GM23248 (cell line): ENCODE results near the gene LRP6. TPM values are rescaled to one million over a fixed set of nuclear protein-coding genes. Genes with fewer than 3 reads are reported as not detected.
A peak's percentile ranks its signal among the peaks of the same experiment; 100 is the strongest.

Source experiments
- DNase-seq: peaks from one replicate; pipeline ENCODE4 v3.0.0-alpha.2; 2015
- H2AFZ ChIP-seq: fragments of 200-600 bp; sonication (generic); 2 replicates; pipeline ENCODE4 v1.6.1; 2016; ENCODE audit warnings: antibody characterized with exemption
- H3F3A ChIP-seq: fragments of 200-600 bp; sonication (generic); 2 replicates; pipeline ENCODE4 v1.6.1; 2016; ENCODE audit warnings: mild to moderate bottlenecking, antibody characterized with exemption, mixed run types; ENCODE audit not compliant: insufficient read depth
- H3K27ac ChIP-seq: fragments of 200-600 bp; sonication (generic); 2 replicates; pipeline ENCODE4 v1.5.1; 2016; ENCODE audit warnings: mild to moderate bottlenecking
- H3K27me3 ChIP-seq: fragments of 200-600 bp; sonication (generic); replicated peaks from 2 replicates; pipeline ENCODE4 v1.6.1; 2016; ENCODE audit warnings: mild to moderate bottlenecking; ENCODE audit not compliant: insufficient read depth
- H3K36me3 ChIP-seq: fragments of 200-600 bp; sonication (generic); 2 replicates; pipeline ENCODE4 v1.6.1; 2016; ENCODE audit warnings: low read depth, mild to moderate bottlenecking
- H3K4me1 ChIP-seq: fragments of 200-600 bp; sonication (generic); 2 replicates; pipeline ENCODE4 v1.6.1; 2016; ENCODE audit warnings: mild to moderate bottlenecking; ENCODE audit not compliant: insufficient read depth
- H3K4me2 ChIP-seq: fragments of 200-600 bp; sonication (generic); one replicate; pipeline ENCODE4 v1.6.1; 2016; ENCODE audit warnings: mild to moderate bottlenecking; ENCODE audit not compliant: unreplicated experiment
- H3K4me3 ChIP-seq: fragments of 200-600 bp; sonication (generic); 2 replicates; pipeline ENCODE4 v1.5.1; 2016; ENCODE audit warnings: mild to moderate bottlenecking
- H3K79me2 ChIP-seq: fragments of 200-600 bp; sonication (generic); 2 replicates; pipeline ENCODE4 v1.6.1; 2016; ENCODE audit warnings: mild to moderate bottlenecking; ENCODE audit not compliant: insufficient read depth
- H3K9ac ChIP-seq: fragments of 200-600 bp; sonication (generic); 2 replicates; pipeline ENCODE4 v1.6.1; 2016; ENCODE audit warnings: mild to moderate bottlenecking
- H3K9me2 ChIP-seq: fragments of 200-600 bp; sonication (generic); 2 replicates; pipeline ENCODE4 v1.6.1; 2016; ENCODE audit warnings: mixed run types, mild to moderate bottlenecking, moderate library complexity; ENCODE audit not compliant: insufficient read depth
- H3K9me3 ChIP-seq: fragments of 200-600 bp; sonication (generic); one replicate; pipeline ENCODE4 v1.6.1; 2017; ENCODE audit warnings: low read depth
- H4K20me1 ChIP-seq: fragments of 200-600 bp; sonication (generic); 2 replicates; pipeline ENCODE4 v1.6.0; 2016; ENCODE audit not compliant: insufficient read depth
- EZH2 ChIP-seq: fragments of 200-600 bp; sonication (generic); IDR thresholded peaks from 2 replicates; pipeline ENCODE4 v1.6.1; 2018; ENCODE audit warnings: antibody characterized with exemption, mild to moderate bottlenecking; ENCODE audit not compliant: insufficient read depth, poor library complexity, severe bottlenecking
- EZH2phosphoT487 ChIP-seq: fragments of 200-600 bp; sonication (generic); IDR thresholded peaks from 2 replicates; pipeline ENCODE4 v1.6.1; 2018; ENCODE audit warnings: antibody characterized with exemption, moderate library complexity, mild to moderate bottlenecking, low read depth; ENCODE audit not compliant: insufficient read depth
- WGBS, 2 experiments: methylation state at CpG; one replicate each; pipeline ENCODE4 v1.1.6; 2015 to 2017; ENCODE audit warnings: low lambda C conversion rate in 2 of 2, low coverage in 1 of 2; ENCODE audit errors: missing lambda C conversion rate in 2 of 2; 5-methylcytosine and 5-hydroxymethylcytosine counted together
- in situ Hi-C: fragments of 300-500 bp; cut with MboI; formaldehyde crosslinking; loops from 2 replicates; pipeline ENCODE4 v1.15.0; 2020
- polyA plus RNA-seq: library from polyadenylated mRNA; unstranded; fragments of >200 nt; fragmentation: Nextera tagmentation; extraction: Ambion mirVana; gene quantifications from 2 replicates; pipeline ENCODE4 v1.2.1, GENCODE V29; 2016
- total RNA-seq: library from RNA; depleted of rRNA; stranded (reverse); fragments of >200 nt; shearing (Covaris generic); gene quantifications from 2 replicates; pipeline ENCODE4 v1.2.3, GENCODE V29; 2014

The LRP6 gene
- total and polyA plus RNA-seq, 2 experiments from 2014 or later, result 10.3 to 20.1 TPM

DNA sequence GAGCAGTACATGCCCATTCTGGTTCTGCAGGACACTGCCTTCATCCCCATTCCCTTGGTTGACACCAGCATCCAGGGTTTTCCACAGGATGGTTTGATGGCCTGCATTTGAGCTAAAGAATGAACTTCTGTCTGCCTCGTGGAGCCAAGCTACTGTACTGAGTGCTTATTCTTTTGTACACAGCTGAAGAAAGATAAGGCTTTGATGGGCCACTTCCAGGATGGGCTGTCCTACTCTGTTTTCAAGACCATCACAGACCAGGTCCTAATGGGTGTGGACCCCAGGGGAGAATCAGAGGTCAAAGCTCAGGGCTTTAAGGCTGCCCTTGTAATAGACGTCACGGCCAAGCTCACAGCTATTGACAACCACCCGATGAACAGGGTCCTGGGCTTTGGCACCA lies 172.4 kb downstream of the LRP6 start:
- H3K9ac ChIP-seq, result no peak overlapping the region
- H3K9me2 ChIP-seq, result no peaks in the 10 kb centered on the region
- no peaks in the 10 kb centered on the region for H3K79me2 ChIP-seq
- no peak overlapping the region for H2AFZ ChIP-seq
- no peaks in the 10 kb centered on the region for H3K9me3 ChIP-seq
- WGBS, 2 experiments, result 94 to 95% methylated on average over 4 of the region's 4 CpGs
- H3K4me2 ChIP-seq, result no peak overlapping the region
- no peaks in the 10 kb centered on the region for H4K20me1 ChIP-seq
- DNase-seq, result no peak
- H3K27ac ChIP-seq, result no peak overlapping the region
- H3K36me3 ChIP-seq, result 0 out of 2 replicates have a peak, but pooled peaks cover 4% of the 10 kb centered on the region
- H3K4me1 ChIP-seq, result peaks cover 13% of the 10 kb centered on the region
- in situ Hi-C loops, result loop anchor here (25.0 kb wide), 1 partner anchor 618 kb away; the partner anchor contains the start of gene CDKN1B
- TF ChIP-seq EZH2, result no peak
- no peak for TF ChIP-seq EZH2phosphoT487
- peaks cover 8% of the 10 kb centered on the region for H3F3A ChIP-seq
- no peak overlapping the region for H3K4me3 ChIP-seq
- H3K27me3 ChIP-seq, result no peaks in the 10 kb centered on the region

DNA sequence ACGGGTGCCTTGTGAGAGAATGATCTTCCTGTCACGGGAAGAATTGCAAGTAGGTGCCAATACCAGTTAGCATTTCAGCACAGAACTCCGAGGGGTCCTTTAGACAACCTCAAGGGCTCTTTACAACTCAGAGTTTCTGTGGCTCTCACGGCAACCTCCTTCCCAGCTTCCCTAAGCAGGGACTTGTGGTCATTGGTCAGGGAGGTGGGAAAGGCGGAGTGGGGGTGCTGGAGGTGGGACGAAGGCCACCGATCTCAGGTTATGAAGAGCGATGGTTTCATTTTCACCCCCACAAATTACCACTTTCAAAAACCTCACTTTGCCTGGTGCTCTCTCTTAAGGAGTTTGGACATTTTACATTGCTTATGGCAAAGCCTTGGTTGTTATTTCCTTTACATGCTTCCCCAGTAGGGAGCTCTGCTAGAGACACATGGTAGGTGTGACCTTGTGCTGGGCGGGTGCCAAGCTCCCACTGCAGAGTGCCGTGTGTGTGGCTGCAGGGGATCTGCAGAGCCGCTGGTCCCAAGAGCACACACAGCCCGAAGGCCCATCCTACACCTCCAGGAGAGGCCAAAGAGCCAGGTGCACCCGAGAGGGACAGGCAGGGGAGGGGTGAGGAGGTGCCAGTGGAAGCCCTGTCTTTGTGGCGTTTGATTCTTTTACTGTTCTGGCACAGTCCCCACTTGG lies 174.7 kb downstream of the LRP6 start:
- H3K4me3 ChIP-seq, result no peak overlapping the region
- H3K9me3 ChIP-seq, result no peaks in the 10 kb centered on the region
- DNase-seq, result no peak
- no peaks in the 10 kb centered on the region for H3K79me2 ChIP-seq
- no peak overlapping the region for H3K9ac ChIP-seq
- no peak overlapping the region for H3K27ac ChIP-seq
- no peaks in the 10 kb centered on the region for H3K36me3 ChIP-seq
- H4K20me1 ChIP-seq, result no peaks in the 10 kb centered on the region
- H3K4me1 ChIP-seq, result peaks cover 13% of the 10 kb centered on the region
- TF ChIP-seq EZH2phosphoT487, result no peak
- H2AFZ ChIP-seq, result no peak overlapping the region
- no peaks in the 10 kb centered on the region for H3K9me2 ChIP-seq
- peaks cover 8% of the 10 kb centered on the region for H3F3A ChIP-seq
- 51 to 60% methylated on average over 14 of the region's 14 CpGs for WGBS, 2 experiments
- no peak overlapping the region for H3K4me2 ChIP-seq
- in situ Hi-C loops, result loop anchor here (25.0 kb wide), 1 partner anchor 620 kb away; the partner anchor contains the start of gene CDKN1B
- H3K27me3 ChIP-seq, result no peaks in the 10 kb centered on the region

DNA sequence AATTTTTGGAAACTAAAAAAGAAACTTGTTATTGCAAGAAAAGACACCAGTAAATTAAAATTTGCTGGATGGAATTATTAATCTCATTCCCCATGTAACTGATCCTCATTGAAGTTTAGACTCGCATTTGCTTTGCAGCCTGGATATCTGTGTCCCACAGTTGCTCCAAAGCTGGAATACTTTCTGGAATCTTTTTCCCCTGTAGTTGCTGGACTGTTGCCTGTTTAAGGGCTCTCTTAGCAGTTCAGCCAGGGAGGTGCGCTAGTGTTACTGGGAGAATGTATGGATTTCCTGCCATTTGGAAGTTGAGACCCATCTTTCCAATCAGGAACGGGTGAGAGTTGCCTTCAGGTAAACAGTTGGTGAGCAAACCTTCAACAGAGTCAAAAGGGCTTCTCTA lies 175.8 kb downstream of the LRP6 start:
- no peak overlapping the region for H3K9ac ChIP-seq
- no peak overlapping the region for H3K27ac ChIP-seq
- H3K4me2 ChIP-seq, result no peak overlapping the region
- peaks cover 13% of the 10 kb centered on the region for H3K4me1 ChIP-seq
- TF ChIP-seq EZH2phosphoT487 (no peak), EZH2 (no peak)
- peaks cover 8% of the 10 kb centered on the region for H3F3A ChIP-seq
- no peaks in the 10 kb centered on the region for H3K9me3 ChIP-seq
- H3K79me2 ChIP-seq, result no peaks in the 10 kb centered on the region
- H3K27me3 ChIP-seq, result no peaks in the 10 kb centered on the region
- no peaks in the 10 kb centered on the region for H3K9me2 ChIP-seq
- DNase-seq, result no peak
- no peaks in the 10 kb centered on the region for H3K36me3 ChIP-seq
- H2AFZ ChIP-seq, result no peak overlapping the region
- no peaks in the 10 kb centered on the region for H4K20me1 ChIP-seq
- in situ Hi-C loops, result loop anchor here (25.0 kb wide), 1 partner anchor 621 kb away; the partner anchor contains the start of gene CDKN1B
- no peak overlapping the region for H3K4me3 ChIP-seq
- 43 to 44% methylated on average over 3 of the region's 3 CpGs for WGBS, 2 experiments

DNA sequence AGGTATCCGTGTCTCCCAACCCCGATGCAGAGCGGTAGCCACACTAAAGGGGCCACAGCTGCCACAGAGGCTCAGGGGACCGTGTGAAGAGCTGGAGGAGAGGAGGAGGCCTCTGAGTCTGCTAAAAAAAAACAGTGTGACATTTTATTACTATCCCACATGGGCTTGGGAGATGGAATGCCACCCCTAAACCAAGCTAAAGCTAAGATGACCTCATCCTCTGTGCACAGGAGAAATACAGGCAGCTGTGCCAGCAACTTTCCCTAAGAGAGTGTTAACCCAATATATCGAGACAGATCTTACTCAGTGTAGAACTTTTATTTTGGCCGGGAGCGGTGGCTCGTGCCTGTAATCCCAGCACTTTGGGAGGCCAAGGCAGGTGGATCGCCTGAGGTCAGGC lies 178.1 kb downstream of the LRP6 start:
- Histone ChIP-seq H3K36me3 (no peaks in the 10 kb centered on the region), H3K27ac (no peak overlapping the region), H3K4me1 (peaks cover 13% of the 10 kb centered on the region), H3F3A (peaks cover 8% of the 10 kb centered on the region), H3K9me2 (no peaks in the 10 kb centered on the region), H3K27me3 (no peaks in the 10 kb centered on the region), H3K9me3 (no peaks in the 10 kb centered on the region), H3K79me2 (no peaks in the 10 kb centered on the region), H3K4me2 (no peak overlapping the region), H2AFZ (no peak overlapping the region), H3K4me3 (no peak overlapping the region), H4K20me1 (no peaks in the 10 kb centered on the region), H3K9ac (no peak overlapping the region)
- TF ChIP-seq EZH2, result no peak
- in situ Hi-C loops, result loop anchor here (5.0 to 25.0 kb wide), 2 partner anchors 254 to 624 kb away; partner anchors contain the start of gene CDKN1B
- DNase-seq, result peak; percentile 11
- WGBS, 2 experiments, result 52 to 53% methylated on average over 9 of the region's 9 CpGs
